GM10266 (cell line): ENCODE results near the gene MORC2.

Experiments used
- DNase-seq: peaks from one replicate; pipeline ENCODE4 v3.0.0; 2012; ENCODE audit errors: extremely low spot score
- TF ChIP-seq, protein P1 (sequence below): IDR thresholded peaks from 2 replicates; pipeline ENCODE4 v1.5.1; 2012; ENCODE audit warnings: mild to moderate bottlenecking, low read depth; ENCODE audit not compliant: control insufficient read depth, insufficient read depth; ENCODE audit errors: missing control alignments

MORC2 gene

DNA sequence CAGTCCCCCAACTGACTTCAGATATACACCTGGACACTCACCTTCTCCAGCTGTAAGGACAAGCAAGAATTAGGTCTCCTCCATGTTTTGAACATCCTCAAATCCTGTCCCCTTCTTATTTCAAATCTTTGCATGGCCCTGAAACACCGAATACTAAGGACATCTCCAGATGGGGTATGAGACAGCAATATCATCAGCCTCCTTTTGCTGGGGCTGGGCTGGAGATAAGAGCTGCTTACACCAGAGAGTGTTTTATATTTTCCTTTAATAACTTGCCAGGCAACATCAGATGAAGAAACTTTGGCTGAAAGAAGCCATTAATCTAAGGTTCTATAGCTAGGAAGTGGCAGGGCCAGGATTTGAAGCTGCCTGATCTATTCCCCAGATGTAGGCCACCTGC, 22.1 kb upstream of the MORC2 start:
- DNase-seq, result no peak
- TF ChIP-seq, protein P1, sequence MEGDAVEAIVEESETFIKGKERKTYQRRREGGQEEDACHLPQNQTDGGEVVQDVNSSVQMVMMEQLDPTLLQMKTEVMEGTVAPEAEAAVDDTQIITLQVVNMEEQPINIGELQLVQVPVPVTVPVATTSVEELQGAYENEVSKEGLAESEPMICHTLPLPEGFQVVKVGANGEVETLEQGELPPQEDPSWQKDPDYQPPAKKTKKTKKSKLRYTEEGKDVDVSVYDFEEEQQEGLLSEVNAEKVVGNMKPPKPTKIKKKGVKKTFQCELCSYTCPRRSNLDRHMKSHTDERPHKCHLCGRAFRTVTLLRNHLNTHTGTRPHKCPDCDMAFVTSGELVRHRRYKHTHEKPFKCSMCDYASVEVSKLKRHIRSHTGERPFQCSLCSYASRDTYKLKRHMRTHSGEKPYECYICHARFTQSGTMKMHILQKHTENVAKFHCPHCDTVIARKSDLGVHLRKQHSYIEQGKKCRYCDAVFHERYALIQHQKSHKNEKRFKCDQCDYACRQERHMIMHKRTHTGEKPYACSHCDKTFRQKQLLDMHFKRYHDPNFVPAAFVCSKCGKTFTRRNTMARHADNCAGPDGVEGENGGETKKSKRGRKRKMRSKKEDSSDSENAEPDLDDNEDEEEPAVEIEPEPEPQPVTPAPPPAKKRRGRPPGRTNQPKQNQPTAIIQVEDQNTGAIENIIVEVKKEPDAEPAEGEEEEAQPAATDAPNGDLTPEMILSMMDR, result no peak

DNA sequence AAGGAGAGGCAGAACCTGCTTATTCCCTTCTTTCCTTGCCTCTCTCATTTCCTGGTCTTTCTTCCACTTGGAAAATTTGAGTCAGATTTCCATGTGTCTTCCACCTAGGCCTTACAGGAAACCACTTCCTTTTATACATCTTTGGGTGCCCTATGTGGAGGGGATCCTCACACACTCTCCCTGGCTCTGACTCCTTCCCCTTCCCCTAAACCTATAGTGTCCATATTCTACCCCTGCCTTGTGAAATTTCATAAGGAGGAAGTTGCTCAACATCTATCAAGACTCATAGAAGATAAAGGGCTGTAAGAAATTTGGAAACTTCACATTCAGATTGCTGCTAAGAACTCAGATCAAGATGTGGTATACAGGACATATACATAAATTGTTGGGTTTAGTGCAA, 20.9 kb upstream of the MORC2 start:
- TF ChIP-seq, protein P1, result no peak
- DNase-seq, result no peak

DNA sequence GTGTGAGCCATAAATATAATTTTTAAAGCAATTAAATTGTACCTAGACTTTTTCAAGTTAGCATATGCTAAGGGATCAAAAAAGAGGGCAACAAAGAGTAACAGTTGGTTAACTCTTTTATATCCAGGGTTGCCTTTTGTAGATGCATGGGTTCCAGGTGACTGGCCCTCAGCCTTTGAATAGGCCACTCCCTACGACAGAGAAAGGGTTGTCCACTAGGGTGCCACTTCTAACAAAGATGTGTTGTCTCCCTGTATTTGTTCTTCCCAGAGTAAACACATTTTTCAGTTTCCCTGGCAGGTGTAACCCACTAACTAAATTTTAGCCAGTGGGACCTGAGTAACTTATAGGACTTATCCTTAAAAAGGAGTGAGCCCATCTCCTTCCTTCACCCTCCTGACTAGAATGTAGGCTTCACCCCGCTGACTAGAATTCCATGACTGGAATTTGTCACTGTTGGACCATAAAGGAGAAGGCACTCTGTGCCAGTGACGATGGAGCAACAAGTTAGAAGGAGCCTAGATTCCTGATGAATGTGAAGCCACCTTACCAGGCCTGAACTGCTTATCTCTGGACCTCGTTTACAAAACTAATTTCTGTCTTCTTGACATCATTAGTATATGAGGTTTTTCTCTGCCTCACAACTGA, 17.1 kb upstream of the MORC2 start:
- no peak for DNase-seq

DNA sequence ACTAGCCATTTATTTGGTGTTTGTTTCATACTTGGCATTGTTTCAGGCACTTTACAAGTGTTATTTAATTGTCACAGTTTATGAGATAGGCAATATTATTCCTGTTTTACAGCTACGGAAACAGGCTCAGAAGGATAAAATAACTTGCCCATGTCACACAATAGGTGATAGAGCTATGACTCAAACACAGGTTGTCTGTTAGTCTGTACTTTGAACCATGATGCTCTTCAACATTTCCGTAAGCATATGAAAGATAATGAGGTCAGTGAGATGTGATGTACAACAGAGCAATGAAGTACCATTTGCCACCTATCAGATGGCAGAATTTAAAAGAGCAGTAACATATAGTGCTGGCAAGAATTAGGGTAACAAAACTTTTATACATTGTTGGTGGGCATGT, 15.7 kb upstream of the MORC2 start:
- TF ChIP-seq, protein P1, result no peak
- no peak for DNase-seq

More for the DNA sequence above, 17.1 kb upstream of the MORC2 start:
- TF ChIP-seq, protein P1, result no peak

DNA sequence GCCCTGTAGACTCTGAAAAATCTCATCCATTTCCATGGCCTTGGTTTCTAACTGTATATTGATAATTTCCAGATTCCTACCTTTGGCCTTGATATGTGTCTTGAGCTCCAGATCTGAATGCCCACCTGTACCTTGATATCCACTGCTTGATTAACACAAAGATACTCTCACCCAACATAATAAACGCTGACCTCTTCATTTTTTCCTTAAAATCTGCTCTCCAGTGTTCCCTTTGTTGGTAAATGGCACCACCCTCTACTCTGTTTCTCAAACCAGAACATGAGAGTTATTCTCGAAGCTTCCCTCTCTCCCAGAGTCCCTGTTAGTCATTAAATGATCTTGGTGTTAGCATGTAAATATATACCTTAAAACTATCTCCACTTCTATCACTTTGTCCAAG, 13.9 kb upstream of the MORC2 start:
- DNase-seq, result no peak
- TF ChIP-seq, protein P1, result no peak

DNA sequence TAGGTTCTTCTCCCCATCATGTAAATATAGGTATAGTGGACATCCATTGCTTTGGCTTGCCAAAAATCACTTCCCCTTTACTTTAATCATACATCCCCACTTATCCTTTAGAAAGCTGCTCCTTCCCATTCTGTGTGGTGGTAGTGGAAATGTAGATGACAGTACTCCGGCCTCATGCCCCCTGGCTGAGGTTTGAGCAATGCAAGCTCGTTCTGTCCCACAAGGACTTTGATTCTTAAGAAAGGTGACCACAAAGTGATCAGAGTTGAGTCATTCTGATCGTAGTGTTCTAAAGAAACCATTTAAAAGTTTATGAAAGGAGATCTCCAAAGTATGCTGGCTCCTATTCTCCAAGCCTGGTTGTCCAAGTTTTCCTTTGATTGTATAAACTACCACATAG, 11.4 kb upstream of the MORC2 start:
- TF ChIP-seq, protein P1, result no peak
- no peak for DNase-seq

DNA sequence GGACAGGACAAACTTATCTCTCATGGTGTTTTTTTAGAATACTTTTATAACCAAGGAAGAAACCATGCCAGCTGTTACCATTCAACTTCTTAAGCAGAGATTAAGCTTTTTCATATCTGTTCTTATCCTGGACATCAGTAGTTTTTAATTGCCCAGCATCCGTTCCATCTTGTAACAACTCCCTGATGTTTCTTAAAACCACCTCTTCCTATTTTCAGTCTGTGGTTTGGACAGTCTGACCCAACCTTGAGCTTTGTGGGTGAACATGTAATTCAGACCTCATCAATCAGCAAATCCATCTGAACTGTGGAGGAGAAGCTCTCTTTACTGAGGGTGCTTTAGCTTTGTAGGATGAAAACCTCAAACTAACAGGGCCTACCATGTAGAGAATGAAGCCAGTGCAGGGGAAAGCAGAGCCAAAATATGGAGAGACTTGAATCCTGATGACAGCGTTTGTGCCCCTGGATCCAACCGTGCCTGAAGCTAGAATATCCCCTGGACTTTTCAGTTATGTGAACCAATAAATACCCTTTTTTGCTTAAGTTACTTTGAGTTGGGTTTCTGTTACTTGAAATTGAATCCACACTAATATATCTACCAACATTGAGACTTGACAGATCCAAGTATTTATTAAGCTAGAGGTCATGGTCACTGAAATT, 9.9 kb upstream of the MORC2 start:
- TF ChIP-seq, protein P1, result no peak
- no peak for DNase-seq
